SK-N-SH treated with all-trans-retinoic acid at 6 μM for 48 hours (cell line): ENCODE measurements around the gene QPRT.

Experiments used
- ATAC-seq: fragments of 200-7000 bp; cut with Tn5 transposase; 3 replicates; pipeline ENCODE4 v1.9.1; 2020; ENCODE audit warnings: mild to moderate bottlenecking, moderate library complexity
- ARNTL ChIP-seq: fragments of 450-650 bp; formaldehyde crosslinking; IDR thresholded peaks from 2 replicates; pipeline ENCODE4 v1.5.0; 2020; ENCODE audit warnings: low read depth, mild to moderate bottlenecking, moderate library complexity, borderline replicate concordance
- BACH2 ChIP-seq: fragments of 250-450 bp; sonication (Bioruptor Pico); IDR thresholded peaks from 2 replicates; pipeline ENCODE4 v1.9.0; 2021; ENCODE audit warnings: mild to moderate bottlenecking, borderline replicate concordance
- CSDC2 ChIP-seq: fragments of 250-450 bp; sonication (Bioruptor Pico); IDR thresholded peaks from 2 replicates; pipeline ENCODE4 v1.5.0; 2020; ENCODE audit warnings: mild to moderate bottlenecking, moderate library complexity
- ESRRG ChIP-seq: fragments of 250-450 bp; sonication (Bioruptor Pico); IDR thresholded peaks from 2 replicates; pipeline ENCODE4 v1.6.1; 2021; ENCODE audit warnings: mild to moderate bottlenecking
- ISL1 ChIP-seq: fragments of 250-450 bp; sonication (Bioruptor Pico); IDR thresholded peaks from 2 replicates; pipeline ENCODE4 v2.1.2; 2022; ENCODE audit warnings: mild to moderate bottlenecking, moderate library complexity
- OSR1 ChIP-seq: fragments of 250-450 bp; sonication (Bioruptor Pico); IDR thresholded peaks from 2 replicates; pipeline ENCODE4 v1.8.0; 2022; ENCODE audit warnings: moderate library complexity, mild to moderate bottlenecking, inconsistent platforms
- PPARA ChIP-seq: fragments of 250-450 bp; sonication (Bioruptor Pico); IDR thresholded peaks from 2 replicates; pipeline ENCODE4 v1.5.0; 2020; ENCODE audit warnings: mild to moderate bottlenecking, borderline replicate concordance
- RARB ChIP-seq: fragments of 250-450 bp; sonication (Bioruptor Pico); IDR thresholded peaks from 2 replicates; pipeline ENCODE4 v1.8.0; 2021; ENCODE audit warnings: mild to moderate bottlenecking, moderate library complexity
- TCF4 ChIP-seq: fragments of 250-450 bp; sonication (Bioruptor Pico); IDR thresholded peaks from 2 replicates; pipeline ENCODE4 v1.8.0; 2021; ENCODE audit warnings: mild to moderate bottlenecking, moderate library complexity, borderline replicate concordance
- TOX ChIP-seq: fragments of 250-450 bp; sonication (Bioruptor Pico); IDR thresholded peaks from 2 replicates; pipeline ENCODE4 v1.8.0; 2021; ENCODE audit warnings: mild to moderate bottlenecking, moderate library complexity, borderline replicate concordance
- ZC3H10 ChIP-seq: fragments of 250-450 bp; sonication (Bioruptor Pico); IDR thresholded peaks from 2 replicates; pipeline ENCODE4 v1.5.1; 2021; ENCODE audit warnings: mild to moderate bottlenecking, moderate library complexity
- ZFP3 ChIP-seq: fragments of 250-450 bp; sonication (Bioruptor Pico); IDR thresholded peaks from 2 replicates; pipeline ENCODE4 v1.5.0; 2020; ENCODE audit warnings: mild to moderate bottlenecking, moderate library complexity
- ZFP30 ChIP-seq: fragments of 450-650 bp; formaldehyde crosslinking; IDR thresholded peaks from 2 replicates; pipeline ENCODE4 v1.5.0; 2022; ENCODE audit warnings: mild to moderate bottlenecking, moderate library complexity
- ZNF565 ChIP-seq: fragments of 450-650 bp; formaldehyde crosslinking; conservative IDR thresholded peaks from 2 replicates; pipeline ENCODE4 v1.5.0; 2020; ENCODE audit warnings: low read depth, mild to moderate bottlenecking, moderate library complexity
- ZNF70 ChIP-seq: fragments of 450-650 bp; formaldehyde crosslinking; IDR thresholded peaks from 2 replicates; pipeline ENCODE4 v1.5.0; 2020; ENCODE audit warnings: mild to moderate bottlenecking, moderate library complexity
- ZNF8 ChIP-seq: fragments of 450-650 bp; formaldehyde crosslinking; IDR thresholded peaks from 2 replicates; pipeline ENCODE4 v1.5.0; 2020; ENCODE audit warnings: mild to moderate bottlenecking, moderate library complexity
- TF ChIP-seq, protein P1 (sequence below): fragments of 250-450 bp; sonication (Bioruptor Pico); IDR thresholded peaks from 2 replicates; pipeline ENCODE4 v1.8.0; 2021; ENCODE audit warnings: low read depth, mild to moderate bottlenecking, moderate library complexity, borderline replicate concordance
- TF ChIP-seq, protein P2 (sequence below): fragments of 250-450 bp; sonication (Bioruptor Pico); IDR thresholded peaks from 2 replicates; pipeline ENCODE4 v1.8.0; 2020; ENCODE audit warnings: mild to moderate bottlenecking, moderate library complexity, borderline replicate concordance
- TF ChIP-seq, protein P3 (sequence below): fragments of 250-450 bp; sonication (Bioruptor Pico); IDR thresholded peaks from 2 replicates; pipeline ENCODE4 v1.5.1; 2021; ENCODE audit warnings: mild to moderate bottlenecking, moderate library complexity
- TF ChIP-seq, protein P4 (sequence below): fragments of 250-450 bp; sonication (Bioruptor Pico); IDR thresholded peaks from 2 replicates; pipeline ENCODE4 v1.5.1; 2020; ENCODE audit warnings: low read depth, mild to moderate bottlenecking, moderate library complexity

QPRT gene

DNA sequence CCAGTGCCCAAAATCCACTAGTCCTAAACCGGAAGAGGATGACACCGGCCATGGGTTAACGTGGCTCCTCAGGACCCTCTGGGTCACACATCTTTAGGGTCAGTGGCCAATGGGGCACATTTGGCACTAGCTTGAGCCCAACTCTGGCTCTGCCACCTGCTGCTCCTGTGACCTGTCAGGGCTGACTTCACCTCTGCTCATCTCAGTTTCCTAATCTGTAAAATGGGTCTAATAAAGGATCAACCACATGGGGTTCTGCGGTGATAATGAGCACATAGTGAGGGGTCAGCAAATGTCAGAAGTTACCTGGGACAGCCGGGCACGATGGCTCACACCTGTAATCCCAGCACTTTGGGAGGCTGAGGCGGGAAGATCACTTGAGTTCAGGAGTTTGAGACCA is 18.4 kb downstream of the QPRT start (continued):
- TF ChIP-seq ZNF8, result no peak

DNA sequence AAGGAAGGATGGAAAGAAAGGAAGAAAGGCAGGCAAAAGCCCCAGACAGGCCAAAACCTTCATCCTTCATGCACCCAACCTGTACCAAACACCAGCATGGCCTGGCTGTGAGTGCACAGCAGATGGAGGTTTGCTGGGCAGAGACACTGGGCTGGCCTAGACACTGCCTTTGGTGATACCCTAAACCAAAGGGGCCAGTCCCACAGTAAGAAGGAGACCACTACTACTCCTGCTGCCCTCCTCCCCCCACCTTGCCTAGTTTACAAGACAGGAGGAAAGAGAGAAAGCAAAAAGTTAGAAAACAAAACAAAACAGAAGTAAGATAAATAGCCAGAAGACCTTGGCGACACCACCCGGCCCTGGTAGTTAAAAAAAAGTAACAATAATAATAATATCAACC is 19.1 kb downstream of the QPRT start:
- no peak for TF ChIP-seq ZNF70 (CRISPR knock-in tag)
- no peak for TF ChIP-seq ZC3H10 (CRISPR knock-in tag)
- no peak for TF ChIP-seq ISL1 (CRISPR knock-in tag)
- TF ChIP-seq, protein P1, sequence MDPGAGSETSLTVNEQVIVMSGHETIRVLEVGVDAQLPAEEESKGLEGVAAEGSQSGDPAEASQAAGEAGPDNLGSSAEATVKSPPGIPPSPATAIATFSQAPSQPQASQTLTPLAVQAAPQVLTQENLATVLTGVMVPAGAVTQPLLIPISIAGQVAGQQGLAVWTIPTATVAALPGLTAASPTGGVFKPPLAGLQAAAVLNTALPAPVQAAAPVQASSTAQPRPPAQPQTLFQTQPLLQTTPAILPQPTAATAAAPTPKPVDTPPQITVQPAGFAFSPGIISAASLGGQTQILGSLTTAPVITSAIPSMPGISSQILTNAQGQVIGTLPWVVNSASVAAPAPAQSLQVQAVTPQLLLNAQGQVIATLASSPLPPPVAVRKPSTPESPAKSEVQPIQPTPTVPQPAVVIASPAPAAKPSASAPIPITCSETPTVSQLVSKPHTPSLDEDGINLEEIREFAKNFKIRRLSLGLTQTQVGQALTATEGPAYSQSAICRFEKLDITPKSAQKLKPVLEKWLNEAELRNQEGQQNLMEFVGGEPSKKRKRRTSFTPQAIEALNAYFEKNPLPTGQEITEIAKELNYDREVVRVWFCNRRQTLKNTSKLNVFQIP, result no peak
- no peak for TF ChIP-seq ARNTL (CRISPR knock-in tag)
- no peak for TF ChIP-seq TOX (CRISPR knock-in tag)
- no peak for TF ChIP-seq BACH2 (CRISPR knock-in tag)
- no peak for TF ChIP-seq ZFP3 (CRISPR knock-in tag)
- TF ChIP-seq CSDC2 (CRISPR knock-in tag), result no peak
- TF ChIP-seq, protein P2, sequence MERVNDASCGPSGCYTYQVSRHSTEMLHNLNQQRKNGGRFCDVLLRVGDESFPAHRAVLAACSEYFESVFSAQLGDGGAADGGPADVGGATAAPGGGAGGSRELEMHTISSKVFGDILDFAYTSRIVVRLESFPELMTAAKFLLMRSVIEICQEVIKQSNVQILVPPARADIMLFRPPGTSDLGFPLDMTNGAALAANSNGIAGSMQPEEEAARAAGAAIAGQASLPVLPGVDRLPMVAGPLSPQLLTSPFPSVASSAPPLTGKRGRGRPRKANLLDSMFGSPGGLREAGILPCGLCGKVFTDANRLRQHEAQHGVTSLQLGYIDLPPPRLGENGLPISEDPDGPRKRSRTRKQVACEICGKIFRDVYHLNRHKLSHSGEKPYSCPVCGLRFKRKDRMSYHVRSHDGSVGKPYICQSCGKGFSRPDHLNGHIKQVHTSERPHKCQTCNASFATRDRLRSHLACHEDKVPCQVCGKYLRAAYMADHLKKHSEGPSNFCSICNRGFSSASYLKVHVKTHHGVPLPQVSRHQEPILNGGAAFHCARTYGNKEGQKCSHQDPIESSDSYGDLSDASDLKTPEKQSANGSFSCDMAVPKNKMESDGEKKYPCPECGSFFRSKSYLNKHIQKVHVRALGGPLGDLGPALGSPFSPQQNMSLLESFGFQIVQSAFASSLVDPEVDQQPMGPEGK (CRISPR knock-in tag), result no peak
- TF ChIP-seq, protein P3, sequence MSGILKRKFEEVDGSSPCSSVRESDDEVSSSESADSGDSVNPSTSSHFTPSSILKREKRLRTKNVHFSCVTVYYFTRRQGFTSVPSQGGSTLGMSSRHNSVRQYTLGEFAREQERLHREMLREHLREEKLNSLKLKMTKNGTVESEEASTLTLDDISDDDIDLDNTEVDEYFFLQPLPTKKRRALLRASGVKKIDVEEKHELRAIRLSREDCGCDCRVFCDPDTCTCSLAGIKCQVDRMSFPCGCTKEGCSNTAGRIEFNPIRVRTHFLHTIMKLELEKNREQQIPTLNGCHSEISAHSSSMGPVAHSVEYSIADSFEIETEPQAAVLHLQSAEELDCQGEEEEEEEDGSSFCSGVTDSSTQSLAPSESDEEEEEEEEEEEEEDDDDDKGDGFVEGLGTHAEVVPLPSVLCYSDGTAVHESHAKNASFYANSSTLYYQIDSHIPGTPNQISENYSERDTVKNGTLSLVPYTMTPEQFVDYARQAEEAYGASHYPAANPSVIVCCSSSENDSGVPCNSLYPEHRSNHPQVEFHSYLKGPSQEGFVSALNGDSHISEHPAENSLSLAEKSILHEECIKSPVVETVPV (CRISPR knock-in tag), result no peak
- TF ChIP-seq OSR1 (CRISPR knock-in tag), result no peak
- TF ChIP-seq ESRRG, result no peak
- TF ChIP-seq TCF4 (CRISPR knock-in tag), result no peak
- TF ChIP-seq, protein P4, sequence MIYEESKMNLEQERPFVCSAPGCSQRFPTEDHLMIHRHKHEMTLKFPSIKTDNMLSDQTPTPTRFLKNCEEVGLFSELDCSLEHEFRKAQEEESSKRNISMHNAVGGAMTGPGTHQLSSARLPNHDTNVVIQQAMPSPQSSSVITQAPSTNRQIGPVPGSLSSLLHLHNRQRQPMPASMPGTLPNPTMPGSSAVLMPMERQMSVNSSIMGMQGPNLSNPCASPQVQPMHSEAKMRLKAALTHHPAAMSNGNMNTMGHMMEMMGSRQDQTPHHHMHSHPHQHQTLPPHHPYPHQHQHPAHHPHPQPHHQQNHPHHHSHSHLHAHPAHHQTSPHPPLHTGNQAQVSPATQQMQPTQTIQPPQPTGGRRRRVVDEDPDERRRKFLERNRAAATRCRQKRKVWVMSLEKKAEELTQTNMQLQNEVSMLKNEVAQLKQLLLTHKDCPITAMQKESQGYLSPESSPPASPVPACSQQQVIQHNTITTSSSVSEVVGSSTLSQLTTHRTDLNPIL (CRISPR knock-in tag), result no peak
- no peak for TF ChIP-seq ZFP30 (CRISPR knock-in tag)
- TF ChIP-seq PPARA, result no peak
- TF ChIP-seq ZNF565 (CRISPR knock-in tag), result no peak
- no peak for TF ChIP-seq RARB (CRISPR knock-in tag)
- TF ChIP-seq ZNF8, result no peak
- ATAC-seq, result no peak

DNA sequence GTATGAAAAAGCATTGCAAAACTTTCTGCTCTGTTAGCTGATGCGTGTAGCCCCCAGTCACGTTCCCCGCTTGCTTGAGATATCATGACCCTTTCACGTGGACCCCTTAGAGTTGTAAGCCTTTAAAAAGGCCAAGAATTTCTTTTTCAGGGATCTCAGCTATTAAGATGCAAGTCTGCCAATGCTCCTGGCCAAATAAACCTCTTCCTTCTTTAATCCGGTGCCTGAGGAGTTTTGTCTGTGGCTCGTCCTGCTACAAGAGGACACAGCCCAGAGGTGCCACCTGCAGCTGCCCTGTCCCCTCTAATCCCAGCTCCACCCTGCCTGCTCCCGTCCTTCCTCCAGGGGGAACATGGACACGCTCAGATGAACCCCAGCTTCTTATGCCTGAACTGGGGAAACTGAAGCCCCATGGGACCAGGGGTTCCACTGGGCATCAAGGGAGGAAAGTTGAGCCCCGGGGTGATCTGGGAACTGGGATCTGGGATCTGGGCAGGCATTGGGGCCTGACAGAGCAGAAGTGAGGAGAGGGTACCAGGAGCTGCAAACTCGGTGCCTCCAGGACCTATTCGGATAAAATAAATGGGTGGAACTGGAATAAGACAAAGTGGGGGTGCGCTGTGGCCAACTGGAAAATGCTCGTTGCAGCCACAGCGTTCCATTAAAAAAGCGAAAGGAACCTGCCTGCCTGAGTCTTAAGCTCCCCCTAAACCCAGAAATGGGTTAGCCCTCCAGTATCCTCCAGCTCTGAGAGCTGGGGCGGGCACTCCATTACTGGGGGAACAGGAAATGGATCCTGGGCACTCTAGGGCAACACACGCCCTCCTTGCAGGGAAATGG is 19.7 kb downstream of the QPRT start:
- no peak for ATAC-seq
- TF ChIP-seq PPARA (no peak), CSDC2 (CRISPR knock-in tag) (no peak), ZNF70 (CRISPR knock-in tag) (no peak), ZNF8 (no peak), BACH2 (CRISPR knock-in tag) (no peak), ESRRG (no peak)
- TF ChIP-seq, protein P1, result no peak
- TF ChIP-seq, protein P4 (CRISPR knock-in tag), result no peak
